ENCODE results near the gene CDR2. TPM values are rescaled to one million over a fixed set of nuclear protein-coding genes. Genes with fewer than 3 reads are reported as not detected.

Gene CDR2
- total and polyA plus RNA-seq, 2 of the 13 experiments (the other 11 are each of a cell fraction or from before 2014, with no cell fraction given) = 59.0 to 78.9 TPM

- TF ChIP-seq ARID4A (CRISPR knock-in tag; IDR thresholded peaks at IDR 0.05; ENCODE audit: borderline replicate concordance) = no peak; the same call in 1 of the 2 replicates
- TF ChIP-seq POLR2AphosphoS5 (IDR thresholded peaks at IDR 0.05; ENCODE audit: low read depth, low read length) = no peak
- TF ChIP-seq MZF1 (CRISPR knock-in tag; IDR thresholded peaks at IDR 0.05; ENCODE audit: borderline replicate concordance) = no peak
- TF ChIP-seq DMTF1 (CRISPR knock-in tag; IDR thresholded peaks at IDR 0.05) = no peak
- TF ChIP-seq ZNF276 (CRISPR knock-in tag; IDR thresholded peaks at IDR 0.05; ENCODE audit: low read depth) = no peak
- TF ChIP-seq ZNF816 (CRISPR knock-in tag; IDR thresholded peaks at IDR 0.05; ENCODE audit: borderline replicate concordance) = no peak
- peak; percentile 51 for TF ChIP-seq CEBPG (CRISPR knock-in tag; IDR thresholded peaks at IDR 0.05)
- TF ChIP-seq NR2F1 (CRISPR knock-in tag; IDR thresholded peaks at IDR 0.05) = no peak
- TF ChIP-seq KLF12 (CRISPR knock-in tag; IDR thresholded peaks at IDR 0.05; ENCODE audit: borderline replicate concordance) = no peak; the same call in 1 of the 2 replicates
- TF ChIP-seq TFE3 (CRISPR knock-in tag; IDR thresholded peaks at IDR 0.05) = no peak
- TF ChIP-seq HNRNPH1 (optimal IDR thresholded peaks at IDR 0.05; ENCODE audit: low read depth, low read length) = no peak
- no peak for TF ChIP-seq SIX4 (CRISPR knock-in tag; IDR thresholded peaks at IDR 0.05)
- no peak; the same call in 2 of the 3 replicates for TF ChIP-seq MXI1 (IDR thresholded peaks at IDR 0.05; ENCODE audit: borderline replicate concordance, low read depth, low read length)
- no peak for TF ChIP-seq ZBTB46 (CRISPR knock-in tag; IDR thresholded peaks at IDR 0.05; ENCODE audit: borderline replicate concordance)
- TF ChIP-seq BATF2 (CRISPR knock-in tag; IDR thresholded peaks at IDR 0.05) = no peak
- TF ChIP-seq NR2C2 (CRISPR knock-in tag; IDR thresholded peaks at IDR 0.05; ENCODE audit: borderline replicate concordance) = no peak
Observed at GRCh38 chr16:22353933-22354541, 20.4 kb downstream of the CDR2 start (continued).

All from HepG2 (cell line).